NT2/D1 (cell line): ENCODE results near the gene TBC1D30.

ENCODE experiments used
- SUZ12 ChIP-seq: IDR thresholded peaks from 2 replicates; pipeline ENCODE4 v1.6.1; 2011; ENCODE audit not compliant: insufficient read length, insufficient read depth; ENCODE audit errors: extremely low read depth
- YY1 ChIP-seq: IDR thresholded peaks from 2 replicates; pipeline ENCODE4 v1.6.1; 2011; ENCODE audit not compliant: insufficient read length, insufficient read depth

GRCh38 chr12:64923536-64923935, 99.1 kb downstream of the TBC1D30 start:
- TF ChIP-seq YY1: no peak
- no peak for TF ChIP-seq SUZ12
